Peyer's patch (tissue), 4 donors: ENCODE measurements around the gene SLC39A11.

Experiments
- CTCF ChIP-seq, 6 experiments: fragments of 450-650 bp in 4 of 6; fragments of 200-600 bp in 2 of 6; sonication (generic) in 1 of 6; IDR thresholded peaks; one replicate each; pipeline ENCODE4 v1.5.1; 2017 to 2019; ENCODE audit warnings: antibody characterized with exemption in 6 of 6, mild to moderate bottlenecking in 3 of 6, moderate library complexity in 1 of 6
- POLR2A ChIP-seq, 2 donors: fragments of 450-650 bp; IDR thresholded peaks; one replicate each; pipeline ENCODE4 v1.5.1; 2017; ENCODE audit warnings: antibody characterized with exemption in 2 of 2, mild to moderate bottlenecking in 2 of 2, moderate library complexity in 2 of 2

- no peak for TF ChIP-seq CTCF (IDR thresholded peaks at IDR 0.05)
- TF ChIP-seq POLR2A (IDR thresholded peaks at IDR 0.05) = no peak
These were observed 295.3 kb downstream of the SLC39A11 start for GRCh38 chr17:72797142-72797541.
